HG03469 (cell line): ENCODE measurements around the gene CCNG1.

ENCODE experiments used
- ATAC-seq: cut with Tn5 transposase; IDR thresholded peaks from one replicate; pipeline ENCODE4 v1.9.1; 2021; ENCODE audit warnings: mild to moderate bottlenecking, moderate library complexity, moderate number of reproducible peaks; ENCODE audit not compliant: unreplicated experiment

The CCNG1 gene

DNA sequence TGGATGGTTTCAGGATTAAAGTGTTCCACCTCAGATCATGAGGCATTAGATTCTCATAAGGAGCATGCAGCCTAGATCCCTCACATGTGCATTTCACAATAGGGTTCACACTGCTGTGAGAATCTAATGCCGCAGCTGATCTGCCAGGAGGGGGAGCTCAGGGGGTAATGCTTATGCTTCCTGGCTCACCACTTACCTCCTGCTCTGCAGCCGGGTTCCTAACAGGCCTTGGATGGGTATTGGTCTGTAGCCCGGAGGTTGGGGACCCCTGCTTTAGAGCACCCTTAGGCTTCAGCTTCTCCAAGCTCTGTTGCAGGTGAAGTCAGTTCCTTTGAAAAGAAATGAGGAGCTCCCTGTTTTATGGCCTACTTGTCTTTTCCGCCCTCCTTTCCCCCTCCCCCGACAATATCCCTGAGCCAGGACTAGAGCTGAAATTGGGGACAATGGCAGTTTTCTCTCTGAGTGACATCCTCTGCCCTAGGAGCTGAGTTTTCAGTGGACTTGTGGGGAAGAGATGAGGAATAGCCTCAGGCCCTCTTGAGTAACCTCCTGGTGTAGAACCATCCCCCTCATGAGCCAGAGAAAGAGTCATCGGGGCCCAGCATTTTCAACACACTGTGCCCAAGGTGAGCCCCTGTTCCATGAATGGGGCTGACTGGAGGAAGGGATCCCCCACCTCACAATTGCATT, 51.8 kb downstream of the CCNG1 start:
- ATAC-seq, result no peak

DNA sequence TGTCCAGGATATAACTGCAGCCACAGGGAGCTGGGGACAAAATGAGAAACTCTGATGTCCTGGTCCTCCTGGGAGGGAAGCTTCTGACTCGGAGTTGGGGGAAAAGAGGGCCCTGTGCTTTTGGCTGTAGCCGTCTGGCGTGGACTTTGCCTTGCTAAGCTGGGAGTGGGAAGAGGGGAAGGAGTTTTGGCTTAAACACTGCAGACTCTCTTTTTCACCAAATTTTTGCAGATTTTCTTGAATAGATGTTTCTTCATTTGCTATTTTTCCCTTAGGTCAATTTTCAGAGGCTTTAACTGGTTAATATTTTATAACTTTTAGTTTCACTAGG, 52.3 kb downstream of the CCNG1 start:
- no peak for ATAC-seq
